HG03139 (cell line): Measurements from ENCODE around the gene EHBP1.

Experiments
- ATAC-seq: cut with Tn5 transposase; IDR thresholded peaks from one replicate; pipeline ENCODE4 v1.9.1; 2021; ENCODE audit not compliant: unreplicated experiment

Gene EHBP1

GRCh38 chr2:62871506-62871905, 166.0 kb downstream of the EHBP1 start:
- no peak for ATAC-seq

- no peak for ATAC-seq
These were observed 168.1 kb downstream of the EHBP1 start for GRCh38 chr2:62873603-62874002.

GRCh38 chr2:62874881-62875383, 169.4 kb downstream of the EHBP1 start:
- no peak for ATAC-seq

GRCh38 chr2:62881162-62881795, 175.8 kb downstream of the EHBP1 start:
- no peak for ATAC-seq

- ATAC-seq = no peak
These were observed 178.1 kb downstream of the EHBP1 start for GRCh38 chr2:62883629-62884028.

- no peak for ATAC-seq
These were observed 178.6 kb downstream of the EHBP1 start for GRCh38 chr2:62884086-62884485.

GRCh38 chr2:62884514-62884913, 179.0 kb downstream of the EHBP1 start:
- ATAC-seq = no peak

GRCh38 chr2:62894966-62895631, 189.6 kb downstream of the EHBP1 start:
- ATAC-seq = no peak

- ATAC-seq = no peak
These were observed 190.1 kb downstream of the EHBP1 start for GRCh38 chr2:62895632-62896009.

- no peak for ATAC-seq
These were observed 191.8 kb downstream of the EHBP1 start for GRCh38 chr2:62897187-62897827.

GRCh38 chr2:62904344-62904743, 198.8 kb downstream of the EHBP1 start:
- ATAC-seq = no peak

- no peak for ATAC-seq
These were observed 202.6 kb downstream of the EHBP1 start for GRCh38 chr2:62908145-62908544.

GRCh38 chr2:62913311-62913710, 207.8 kb downstream of the EHBP1 start:
- ATAC-seq = no peak

GRCh38 chr2:62919041-62919440, 213.5 kb downstream of the EHBP1 start:
- ATAC-seq = no peak

GRCh38 chr2:62920070-62920469, 214.6 kb downstream of the EHBP1 start:
- ATAC-seq = no peak

GRCh38 chr2:62923242-62923641, 217.7 kb downstream of the EHBP1 start:
- no peak for ATAC-seq

GRCh38 chr2:62923881-62924280, 218.4 kb downstream of the EHBP1 start:
- no peak for ATAC-seq

- ATAC-seq = no peak
These were observed 222.5 kb downstream of the EHBP1 start for GRCh38 chr2:62928015-62928414.

- ATAC-seq = no peak
These were observed 226.0 kb downstream of the EHBP1 start for GRCh38 chr2:62931536-62931935.

GRCh38 chr2:62933398-62933917, 227.9 kb downstream of the EHBP1 start:
- no peak for ATAC-seq

GRCh38 chr2:62934517-62934916, 229.0 kb downstream of the EHBP1 start:
- no peak for ATAC-seq

GRCh38 chr2:62938126-62938525, 232.6 kb downstream of the EHBP1 start:
- no peak for ATAC-seq
